Ureter (tissue), 1 donor: ENCODE results near the gene QKI. TPM values are rescaled to one million over a fixed set of nuclear protein-coding genes. Genes with fewer than 3 reads are reported as not detected.

ENCODE experiments used
- DNase-seq: peaks from one replicate; pipeline ENCODE4 v3.0.0-alpha.2; 2020; ENCODE audit warnings: low spot score
- total RNA-seq: library from RNA; stranded (reverse); gene quantifications from one replicate; pipeline ENCODE4 v1.2.4, GENCODE V29; 2023
- donor health status: DM: yes; HTN: yes; CAD: no.

The QKI gene
- total RNA-seq, 1 donor from 2014 or later = 96.7 TPM

DNA sequence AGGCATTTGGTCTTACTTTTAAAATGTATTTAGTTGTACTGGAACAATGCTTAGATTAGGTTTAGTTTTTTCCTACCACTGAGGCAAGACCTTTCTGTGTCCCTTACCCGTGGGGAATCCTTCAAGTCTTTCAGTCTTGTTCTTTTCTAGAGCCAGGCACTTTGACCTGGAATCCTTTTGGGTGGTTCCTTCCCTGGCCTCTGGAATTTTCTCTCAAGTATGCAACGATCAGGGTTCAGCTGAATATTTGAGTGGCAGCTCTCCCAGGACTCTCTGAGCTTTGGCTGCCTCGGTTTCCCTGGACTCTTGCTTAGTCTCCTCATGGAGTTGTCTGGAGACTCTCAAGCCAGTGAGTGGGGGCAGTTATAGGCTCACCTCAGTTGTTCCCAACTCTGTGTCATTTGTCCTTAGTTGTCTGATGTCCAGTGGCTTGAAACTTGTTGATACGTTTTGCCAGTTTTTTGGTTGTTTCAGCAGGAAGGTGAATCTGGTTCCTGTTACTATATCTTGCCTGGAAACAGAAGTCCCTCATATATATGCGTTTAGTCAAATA is 118.1 kb downstream of the QKI start:
- no peak for DNase-seq

DNA sequence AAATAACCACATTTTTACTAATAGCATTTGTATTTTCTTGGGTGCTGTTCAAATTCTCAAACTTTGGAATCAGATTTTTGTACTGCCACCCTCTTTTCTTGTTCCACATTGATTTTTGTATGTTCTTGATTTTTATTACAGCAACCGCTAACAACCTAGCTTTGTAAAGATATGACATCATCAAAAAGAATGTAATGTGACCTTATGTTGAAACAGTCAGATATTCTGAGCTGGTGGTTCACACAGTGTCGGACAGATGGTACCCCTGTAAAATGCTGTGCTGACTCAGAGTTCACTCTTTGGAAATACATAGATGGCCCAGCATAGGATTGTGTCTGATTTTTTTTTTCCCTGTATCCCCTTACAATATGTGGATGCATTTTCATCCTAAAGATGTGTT is 118.9 kb downstream of the QKI start:
- no peak for DNase-seq

DNA sequence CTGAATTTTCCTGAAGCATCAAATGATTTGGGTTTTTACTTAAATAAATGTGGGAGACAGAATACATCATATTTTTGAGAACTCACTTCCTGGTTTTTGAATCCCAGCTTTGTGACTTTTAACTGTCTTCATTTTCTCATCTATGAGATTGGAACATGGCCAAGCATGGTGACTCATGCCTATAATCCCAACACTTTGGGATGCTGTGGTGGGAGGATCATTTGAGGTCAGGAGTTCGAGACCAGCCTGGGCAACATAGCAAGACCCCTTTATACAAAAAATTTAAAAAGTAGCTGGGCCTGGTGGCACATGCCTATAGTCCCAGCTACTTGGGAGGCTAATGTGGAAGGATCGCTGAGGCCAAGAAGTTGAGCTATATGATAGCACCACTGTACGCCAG is 122.3 kb downstream of the QKI start:
- no peak for DNase-seq

- no peak for DNase-seq
Observed at GRCh38 chr6:163538331-163538730, 123.8 kb downstream of the QKI start.

- DNase-seq = no peak
Observed at GRCh38 chr6:163539101-163539762, 124.7 kb downstream of the QKI start.

DNA sequence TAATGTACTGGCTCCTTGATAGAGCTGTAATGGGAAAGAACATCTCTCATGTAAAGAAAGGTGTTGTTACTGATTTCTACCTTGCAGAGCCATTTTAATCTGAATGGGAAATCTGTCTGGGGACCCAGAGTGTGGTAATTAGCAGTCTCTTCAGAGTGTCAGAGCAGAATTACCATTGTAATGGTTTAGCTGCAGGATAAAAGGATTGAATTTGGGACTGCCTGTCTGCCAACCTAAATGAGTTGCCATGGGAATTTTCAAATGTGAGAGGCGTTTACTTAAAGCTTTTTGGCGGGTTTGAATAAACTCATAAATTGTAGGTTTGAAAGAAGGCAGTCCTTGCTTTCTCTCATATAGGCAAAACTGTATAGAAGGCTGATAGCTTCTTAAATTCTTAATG is 128.8 kb downstream of the QKI start:
- no peak for DNase-seq

GRCh38 chr6:163545370-163545769 is 130.9 kb downstream of the QKI start:
- DNase-seq = no peak

GRCh38 chr6:163547287-163547686 is 132.8 kb downstream of the QKI start:
- DNase-seq = no peak

DNA sequence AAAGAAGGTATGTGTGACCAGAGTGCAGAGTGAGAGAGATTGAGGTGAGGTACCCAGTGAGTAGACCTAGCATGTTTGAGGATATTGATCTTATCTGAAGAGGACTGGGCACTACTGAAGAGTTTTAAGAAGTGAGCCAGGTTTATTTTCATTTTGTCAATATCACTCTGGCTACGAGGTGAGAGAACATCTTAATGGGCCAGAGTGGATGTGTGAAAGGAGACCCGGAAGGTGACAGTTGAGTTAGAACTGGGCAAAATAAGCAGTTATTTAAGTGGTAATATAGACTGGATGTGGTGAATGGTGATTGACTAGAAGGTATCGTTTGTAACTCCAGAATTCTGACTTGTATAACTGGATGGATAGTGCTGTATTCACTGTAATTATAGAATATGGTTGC is 134.1 kb downstream of the QKI start:
- DNase-seq = no peak

DNA sequence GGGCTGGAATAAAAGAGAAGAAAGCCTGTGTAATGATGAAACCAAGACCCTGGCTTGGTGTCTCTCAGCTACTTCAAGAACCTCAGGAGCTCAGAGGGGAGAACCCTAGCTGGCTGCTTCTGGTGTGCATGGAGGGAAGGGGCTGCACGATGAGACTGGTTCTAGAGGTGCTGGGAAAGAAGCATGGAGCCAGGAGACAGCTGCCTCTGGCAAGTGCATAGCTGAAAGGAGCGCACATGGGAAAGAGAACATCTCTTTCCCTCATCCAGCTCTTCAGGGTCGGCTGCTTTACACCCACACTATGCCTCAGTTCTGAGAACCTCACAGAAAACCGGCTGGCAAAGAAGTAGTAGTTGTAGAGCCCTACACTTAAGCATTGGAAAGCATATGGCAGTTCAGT is 139.5 kb downstream of the QKI start:
- DNase-seq = no peak

- DNase-seq = no peak
Observed at GRCh38 chr6:163554663-163555062, 140.1 kb downstream of the QKI start.

DNA sequence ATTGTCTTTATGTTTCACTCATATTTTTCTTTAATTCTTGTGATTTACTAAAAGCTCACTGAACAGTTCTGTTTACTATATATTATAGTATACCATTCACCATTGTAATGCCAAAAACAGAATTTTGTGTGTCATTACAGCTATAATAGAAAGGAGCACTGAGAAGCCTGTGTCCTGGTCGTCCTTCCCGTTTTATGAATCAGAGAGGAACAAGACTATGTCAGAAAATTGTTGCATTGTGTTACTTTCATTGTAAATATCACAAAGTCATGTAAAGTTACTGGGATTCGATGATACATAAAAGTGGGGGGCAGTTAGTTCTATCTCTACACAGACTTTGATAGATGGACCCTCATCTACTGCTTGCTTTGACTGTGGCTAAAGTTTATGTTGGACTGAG is 145.1 kb downstream of the QKI start:
- DNase-seq = no peak

- DNase-seq = no peak
Observed at GRCh38 chr6:163563318-163563717, 148.8 kb downstream of the QKI start.

GRCh38 chr6:163564534-163564933 is 150.0 kb downstream of the QKI start:
- DNase-seq = no peak

DNA sequence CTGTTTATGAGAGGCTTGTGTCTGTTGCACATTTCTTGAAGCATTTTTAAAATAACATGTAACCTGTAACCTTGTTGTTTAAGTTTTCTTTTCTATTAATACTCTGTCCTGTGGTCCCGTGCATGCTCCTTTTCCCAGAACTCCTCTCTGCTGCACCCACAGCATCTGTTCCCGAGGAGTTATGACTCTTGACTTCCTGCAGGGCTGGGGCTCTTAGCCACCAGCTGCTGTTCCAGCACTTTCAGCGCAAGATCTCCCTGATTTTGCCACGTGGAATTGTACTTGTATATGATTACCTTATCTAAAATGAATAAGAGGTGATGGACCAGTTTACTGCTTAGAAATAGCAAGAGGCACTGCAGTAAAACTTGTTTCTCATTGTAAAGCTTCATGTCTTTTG is 150.6 kb downstream of the QKI start:
- no peak for DNase-seq

DNA sequence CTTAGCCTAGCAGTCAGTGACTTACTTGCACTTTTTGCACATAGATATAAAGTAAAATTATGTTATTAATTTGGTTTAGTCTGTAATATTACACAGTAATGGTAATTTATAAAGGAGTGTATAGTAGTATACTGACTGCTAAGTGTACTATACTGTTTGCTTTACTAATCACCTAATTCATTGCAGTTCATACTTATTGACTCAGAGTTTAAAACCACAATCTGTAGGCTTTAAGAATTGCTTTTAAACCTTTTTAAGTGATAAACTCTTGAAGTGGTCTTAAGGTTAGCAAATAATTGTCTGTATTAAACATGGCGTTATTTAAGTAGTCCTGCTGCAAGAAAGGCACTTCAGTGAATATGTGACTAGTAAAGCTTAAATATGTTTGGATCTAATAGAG is 151.5 kb downstream of the QKI start:
- DNase-seq = no peak

DNA sequence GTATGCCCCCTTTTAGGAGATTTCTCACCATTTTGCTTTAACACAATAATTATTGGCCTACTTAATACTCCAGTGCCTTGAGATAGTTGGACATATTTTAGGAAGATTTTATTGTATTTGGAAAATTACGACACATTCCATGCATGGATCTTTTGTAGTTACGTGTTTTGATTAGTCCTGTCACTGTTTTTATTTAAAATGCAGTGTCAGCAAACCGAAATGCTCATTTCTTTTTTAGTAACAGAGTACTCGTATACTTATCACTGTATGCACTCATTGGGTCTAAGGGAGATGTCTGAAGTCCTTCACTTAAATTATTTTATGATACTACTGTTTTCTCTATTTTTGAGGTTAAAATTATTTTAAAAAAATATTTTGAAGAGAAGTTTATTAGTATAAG is 153.8 kb downstream of the QKI start:
- no peak for DNase-seq

DNA sequence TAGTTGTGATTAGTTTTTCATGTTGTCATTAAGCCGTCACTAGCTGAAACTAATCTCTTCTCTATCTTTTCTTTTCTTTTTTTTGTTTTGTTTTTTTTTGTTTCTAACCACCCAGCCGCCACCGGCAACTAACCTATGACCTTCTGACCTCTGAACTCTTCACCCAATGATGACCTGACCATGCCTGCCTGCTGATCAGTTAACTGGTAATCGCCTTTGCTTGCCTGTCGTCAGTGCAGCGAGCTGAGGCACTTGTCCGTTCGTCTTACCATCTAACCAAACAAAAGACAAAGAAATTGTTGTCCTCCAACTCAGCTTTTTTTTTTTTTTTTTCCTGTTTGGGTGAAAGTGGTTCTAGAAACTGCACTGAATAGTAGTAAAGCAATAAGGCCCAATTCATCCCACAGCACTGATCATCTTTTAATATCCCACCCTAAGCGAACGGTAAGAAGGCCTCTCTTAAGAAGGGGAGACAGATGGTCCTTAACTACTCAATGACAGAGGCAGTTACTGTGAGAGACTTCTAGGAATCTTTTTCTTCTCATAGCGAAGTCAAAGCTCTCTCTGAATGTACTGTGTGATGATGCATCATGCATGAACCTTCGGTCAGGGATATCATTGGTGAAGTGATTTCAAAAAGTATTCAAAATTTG is 156.2 kb downstream of the QKI start:
- DNase-seq = no peak

DNA sequence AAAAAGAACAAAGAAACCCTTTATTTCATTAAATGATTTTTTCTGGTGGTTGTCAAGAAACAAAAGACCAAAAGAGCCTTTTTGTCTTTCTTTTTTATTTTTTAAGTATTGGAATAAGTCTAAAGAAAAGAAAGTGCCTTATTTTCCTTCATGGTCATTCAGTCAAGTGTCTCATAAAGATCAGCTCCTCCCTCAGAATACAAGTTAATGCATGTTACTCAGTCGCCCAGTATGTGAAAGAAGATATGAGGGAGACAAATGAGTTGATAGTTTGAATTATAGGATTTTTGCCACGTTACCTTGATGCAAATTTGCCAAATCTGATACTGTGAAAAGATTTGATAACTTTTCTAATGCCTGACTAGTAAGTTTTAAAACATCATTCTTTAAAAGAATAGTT is 157.2 kb downstream of the QKI start:
- no peak for DNase-seq

DNA sequence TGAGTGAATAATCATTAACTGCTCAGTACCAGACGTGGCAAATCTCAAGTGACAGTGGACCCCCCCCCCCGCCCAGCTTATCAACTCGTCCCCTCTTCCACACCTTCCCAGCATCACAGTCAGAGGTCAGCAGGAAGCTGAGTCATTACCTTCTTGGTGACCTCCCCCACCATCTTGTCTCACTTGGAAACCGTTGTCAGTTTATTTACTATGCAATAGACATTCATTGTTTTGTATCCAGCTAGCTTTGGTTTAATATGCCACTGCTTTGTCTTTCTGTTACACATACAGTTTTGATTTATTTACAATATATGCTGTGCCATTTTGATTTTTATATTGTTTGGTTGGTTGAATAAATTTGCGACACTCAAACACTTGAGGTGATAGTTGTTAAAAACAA is 158.1 kb downstream of the QKI start:
- DNase-seq = no peak

DNA sequence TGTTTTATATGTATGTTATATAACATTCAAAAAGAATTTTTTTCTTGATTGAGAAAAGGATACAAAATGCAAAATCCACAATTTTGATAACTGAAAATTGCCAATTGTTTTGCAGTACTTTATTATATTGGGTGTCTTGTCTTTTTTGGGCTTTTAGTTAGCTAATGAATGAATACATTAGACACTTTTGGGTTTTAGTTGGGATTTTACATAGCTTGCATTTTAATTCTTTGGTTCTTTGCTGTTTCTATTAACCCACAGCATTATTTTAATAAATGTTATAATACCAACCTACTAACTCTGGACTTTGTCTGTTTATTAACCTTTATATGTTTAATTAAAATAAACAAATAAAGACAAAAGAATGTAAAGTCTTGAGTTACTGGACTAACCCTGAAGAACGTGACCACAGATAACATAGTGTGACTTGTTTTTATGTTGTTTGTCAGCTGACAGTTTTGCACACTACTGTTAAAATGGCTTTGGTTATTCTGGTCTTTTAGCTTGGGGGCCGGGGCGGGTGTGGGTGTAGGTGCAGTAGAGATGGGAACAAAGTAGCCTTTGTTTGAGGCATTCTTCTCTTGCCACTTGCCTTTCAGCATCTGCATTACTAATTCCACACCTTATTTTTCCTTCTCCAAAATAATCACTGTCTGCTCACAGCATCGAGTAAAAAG is 159.1 kb downstream of the QKI start:
- DNase-seq = no peak

- DNase-seq = no peak
Observed at GRCh38 chr6:163576114-163576513, 161.6 kb downstream of the QKI start.

GRCh38 chr6:163577404-163577803 is 162.9 kb downstream of the QKI start:
- no peak for DNase-seq
